ENCODE data around the gene TARP.

GRCh38 chr7:38232502-38233366, 40.7 kb downstream of the TARP start:
- TF ChIP-seq CTCF (IDR thresholded peaks at IDR 0.05) (no peak), POLR2AphosphoS5 (IDR thresholded peaks at IDR 0.05; ENCODE audit: low read depth, low read length) (no peak), SMC3 (IDR thresholded peaks at IDR 0.05; ENCODE audit: low read depth, low read length) (no peak), EZH2phosphoT487 (IDR thresholded peaks at IDR 0.05; ENCODE audit: borderline replicate concordance, low read depth) (no peak), CHD2 (IDR thresholded peaks at IDR 0.05; ENCODE audit: low read length, partially characterized antibody) (no peak), EP300 (IDR thresholded peaks at IDR 0.05; ENCODE audit: borderline replicate concordance in 1 of 2, low read depth in 1 of 2, low read length in 1 of 2) (no peak), MXI1 (IDR thresholded peaks at IDR 0.05; ENCODE audit: low read depth, low read length) (no peak), RXRA (IDR thresholded peaks at IDR 0.05; ENCODE audit: borderline replicate concordance, low read depth) (no peak), TAF1 (IDR thresholded peaks at IDR 0.05; ENCODE audit: borderline replicate concordance, low read depth, low read length) (no peak), YY1 (IDR thresholded peaks at IDR 0.05; ENCODE audit: low read depth) (no peak)
